GM21619 (cell line): ENCODE data around the gene RAC2.
"Not testable (repeated sequence)": the region's sequence is repeated elsewhere in the genome, so short reads cannot be mapped to it uniquely, and the experiment has no call there.

Source experiments
- ATAC-seq: cut with Tn5 transposase; IDR thresholded peaks from one replicate; pipeline ENCODE4 v1.9.1; 2021; ENCODE audit not compliant: unreplicated experiment

The RAC2 gene

DNA sequence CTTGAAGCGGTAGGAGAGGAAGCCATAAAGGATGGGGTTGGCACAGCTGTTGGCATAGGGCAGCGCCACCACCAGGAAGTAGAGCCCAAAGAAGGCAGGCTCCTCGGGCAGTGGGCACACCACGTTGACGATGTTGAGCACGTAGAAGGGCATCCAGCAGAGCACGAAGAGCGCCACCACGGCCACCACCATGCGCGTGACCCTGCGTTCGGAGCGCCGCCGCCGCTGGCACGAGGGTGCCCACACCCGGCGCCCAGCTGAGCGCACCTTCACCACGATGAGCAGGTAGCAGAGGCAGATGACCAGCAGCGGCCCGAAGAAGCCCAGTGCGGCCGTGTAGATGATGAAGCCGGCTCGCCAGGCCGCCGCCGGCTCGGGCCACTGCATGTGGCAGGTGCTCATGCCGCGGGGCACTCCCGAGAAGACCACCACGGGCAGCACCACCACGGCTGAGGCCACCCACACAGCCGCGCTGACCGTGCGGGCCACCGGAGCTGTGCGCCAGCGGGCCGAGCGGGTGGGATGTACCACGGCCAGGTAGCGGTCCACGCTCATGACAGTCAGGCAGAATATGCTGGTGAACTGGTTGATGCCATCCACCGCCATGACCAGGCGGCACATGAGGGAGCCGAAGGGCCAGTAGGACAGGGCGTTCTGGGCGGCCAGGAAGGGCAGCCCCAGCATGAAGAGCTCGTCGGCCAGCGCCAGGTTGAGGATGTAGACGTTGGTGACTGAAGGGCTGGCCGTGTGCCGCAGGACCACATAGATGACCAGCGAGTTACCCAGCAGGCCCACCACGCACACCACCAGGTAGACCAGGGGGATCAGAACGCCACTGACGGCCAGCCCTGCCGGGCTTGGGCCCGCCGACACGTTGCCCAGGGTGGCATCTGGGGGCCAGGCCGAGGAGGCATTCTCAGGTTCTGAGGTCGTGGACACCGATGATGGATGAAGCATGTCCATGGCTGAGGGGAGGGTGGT is 36.9 kb downstream of the RAC2 start:
- no peak for ATAC-seq

DNA sequence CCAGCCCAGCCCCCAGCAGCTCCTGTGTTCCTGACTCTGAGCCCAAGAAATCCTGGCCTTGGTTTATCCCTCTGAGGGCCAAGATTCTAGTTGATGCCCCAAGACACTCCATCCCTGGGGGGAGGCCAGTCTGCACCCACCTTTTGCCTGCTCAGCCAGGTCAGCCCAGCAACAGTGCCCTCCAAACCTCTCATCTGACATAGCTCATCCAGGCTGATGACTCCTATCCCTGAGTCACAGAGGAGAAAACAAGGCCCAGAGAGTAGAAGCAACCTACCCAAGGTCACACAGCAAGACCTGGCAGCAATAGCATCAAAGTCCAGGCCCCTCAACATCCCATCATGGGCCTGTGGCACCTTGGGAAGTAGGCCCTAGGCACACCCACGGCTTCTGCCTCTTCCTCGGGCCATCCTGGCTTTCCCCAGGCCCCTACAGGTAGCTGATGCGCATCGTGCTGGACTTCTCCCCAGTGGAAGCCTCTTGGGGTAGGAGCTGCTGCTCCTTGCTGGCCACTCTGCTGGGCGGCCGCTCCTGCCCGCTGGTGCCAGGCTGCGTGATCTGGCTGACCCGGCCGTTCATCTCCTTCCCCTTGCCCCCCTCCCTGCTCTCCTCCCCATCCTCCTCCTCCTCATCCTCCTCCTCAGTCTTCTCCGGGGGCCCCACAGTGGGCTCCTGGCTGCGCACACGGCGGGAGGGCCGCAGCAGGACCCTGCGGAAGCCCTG is 37.8 kb downstream of the RAC2 start:
- no peak for ATAC-seq

DNA sequence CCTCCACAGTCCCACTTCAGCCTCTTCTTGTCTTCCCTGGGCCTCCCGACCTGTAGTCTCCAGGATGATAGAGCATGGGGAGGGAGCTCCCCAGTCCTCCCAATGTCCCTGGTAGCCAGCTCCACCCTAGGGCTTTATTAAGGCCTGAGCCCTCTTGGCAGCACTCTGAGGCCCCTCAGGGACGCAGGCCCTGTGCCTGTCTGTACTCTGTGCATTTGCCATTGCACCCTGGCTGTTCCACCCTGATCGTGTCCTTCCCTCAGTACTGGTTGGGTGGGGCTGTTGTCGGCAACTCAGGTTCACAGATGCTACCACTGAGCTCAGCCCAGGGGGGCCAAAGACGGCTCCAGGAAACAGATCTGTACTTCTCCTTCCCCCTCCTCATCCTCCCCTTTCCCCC is 39.0 kb downstream of the RAC2 start:
- no peak for ATAC-seq

DNA sequence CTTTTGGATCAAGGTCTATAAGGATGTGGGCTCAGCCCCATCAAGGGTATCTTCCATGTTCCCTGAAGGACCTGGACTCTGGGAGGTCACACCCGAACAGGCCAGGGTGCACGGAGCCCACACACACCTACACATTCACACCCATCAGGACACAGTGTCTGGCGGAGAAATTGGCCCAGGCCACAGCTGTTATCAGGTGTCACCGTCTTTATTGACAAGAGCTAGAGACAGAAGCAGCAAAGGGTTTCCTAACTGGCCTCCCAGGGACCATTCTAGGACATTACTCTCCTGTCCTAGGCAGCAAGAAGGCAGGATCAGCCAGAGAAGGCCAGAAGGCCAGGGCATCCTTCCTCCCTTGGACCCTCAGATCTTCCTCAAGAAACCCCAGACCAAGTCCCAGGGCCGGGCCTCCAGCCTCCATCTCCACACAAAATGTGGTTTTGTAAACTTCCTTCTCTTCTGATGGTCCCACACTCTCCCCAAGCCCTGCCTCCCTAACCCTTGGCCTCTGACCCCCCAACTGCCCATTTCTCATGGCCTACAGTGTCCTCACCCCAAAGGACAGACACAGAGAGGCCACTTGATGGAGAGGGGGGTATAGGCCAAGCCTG is 39.9 kb downstream of the RAC2 start:
- ATAC-seq: no peak

DNA sequence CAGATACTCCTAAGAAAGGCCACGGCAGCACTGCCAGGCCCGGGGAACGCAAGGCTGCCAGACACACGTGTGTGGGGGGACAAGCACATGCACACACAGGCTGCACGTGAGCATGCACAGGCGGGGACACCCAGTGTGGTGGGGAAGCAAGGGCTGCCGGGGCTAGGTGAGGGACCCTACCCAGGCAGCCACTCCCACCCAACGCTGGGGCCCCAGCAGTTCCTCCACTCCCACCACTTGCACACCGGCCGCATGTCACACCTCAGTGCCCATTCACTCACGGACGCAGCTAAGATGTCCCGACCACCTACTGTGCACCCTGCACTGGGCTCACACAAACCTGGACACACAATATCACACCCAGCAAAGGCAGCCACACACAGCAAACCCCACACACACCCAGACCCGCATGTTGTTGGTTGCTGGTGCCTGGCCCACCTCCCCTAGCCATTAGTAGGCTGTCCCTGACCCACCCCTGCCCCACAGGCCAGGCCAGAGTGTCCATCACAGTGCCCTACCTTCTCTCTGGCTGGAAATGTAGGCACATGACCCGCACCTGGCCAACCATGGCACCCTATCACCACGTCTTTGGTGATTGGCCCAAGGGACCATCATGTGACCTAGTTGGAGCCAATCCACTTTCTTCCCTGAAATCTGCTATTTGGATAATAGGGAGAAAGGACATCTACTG is 40.6 kb downstream of the RAC2 start:
- ATAC-seq: no peak

DNA sequence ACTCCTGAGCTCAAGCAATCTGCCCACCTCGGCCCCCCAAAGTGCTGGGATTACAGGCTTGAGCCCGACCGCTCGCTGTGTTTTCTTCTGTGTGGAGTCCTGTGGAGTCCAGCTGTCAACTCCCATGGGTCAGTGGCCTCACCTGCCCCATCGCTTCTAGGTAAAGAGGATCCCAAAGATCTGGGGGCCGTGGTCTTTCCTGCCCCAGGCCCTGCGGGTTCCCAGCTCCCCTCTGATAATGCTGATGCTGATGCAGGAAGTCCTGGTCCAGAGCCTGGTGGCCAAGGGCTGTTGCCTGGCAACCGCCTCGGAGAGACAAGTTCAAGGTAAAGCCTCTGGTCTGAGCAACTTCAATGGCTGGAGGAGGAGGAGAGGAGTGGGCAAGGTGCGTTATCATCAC is 41.4 kb downstream of the RAC2 start:
- no peak for ATAC-seq

DNA sequence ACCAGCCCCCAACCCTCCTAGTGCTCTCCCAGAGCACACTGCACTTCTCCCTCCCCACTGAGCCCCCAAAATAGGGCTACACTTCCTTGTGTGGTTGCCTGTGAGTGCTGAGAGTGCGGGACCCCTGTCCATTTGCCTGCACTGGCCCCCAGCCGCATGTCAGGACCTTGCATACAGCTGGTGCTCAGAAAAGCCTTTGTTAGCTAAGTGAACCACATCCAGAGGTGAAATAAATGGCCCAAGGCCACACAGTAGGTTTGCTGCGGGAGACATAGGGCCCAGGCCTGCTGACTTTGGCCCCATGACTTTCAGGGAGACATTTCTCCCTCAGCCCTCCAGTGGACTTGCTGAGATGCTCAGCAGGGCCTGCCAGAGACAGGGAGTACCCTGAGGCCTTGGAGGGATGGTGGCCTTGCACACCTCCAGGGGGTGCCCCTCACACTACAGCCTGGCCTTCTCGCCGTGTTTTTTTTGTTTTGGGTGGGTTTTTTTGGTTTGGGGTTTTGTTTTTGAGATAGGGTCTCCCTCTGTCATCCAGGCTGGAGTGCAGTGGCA is 42.0 kb downstream of the RAC2 start:
- ATAC-seq: no peak

DNA sequence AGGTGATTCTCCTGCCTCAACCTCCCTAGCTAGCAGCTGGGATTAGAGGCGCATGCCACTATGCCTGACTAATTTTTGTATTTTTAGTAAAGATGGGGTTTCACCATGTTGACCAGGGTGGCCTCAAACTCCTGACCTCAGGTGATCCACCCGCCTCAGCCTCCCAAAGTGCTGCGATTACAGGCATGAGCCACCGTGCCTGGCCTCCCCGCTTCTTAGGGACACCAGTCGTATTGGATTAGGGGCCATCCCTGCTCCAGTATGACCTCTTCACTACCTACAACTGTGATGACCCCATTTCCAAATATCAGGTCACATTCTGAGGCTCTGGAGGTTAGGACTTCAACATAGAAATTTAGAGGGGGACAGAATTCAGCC is 42.6 kb downstream of the RAC2 start:
- ATAC-seq: not testable (repeated sequence)

DNA sequence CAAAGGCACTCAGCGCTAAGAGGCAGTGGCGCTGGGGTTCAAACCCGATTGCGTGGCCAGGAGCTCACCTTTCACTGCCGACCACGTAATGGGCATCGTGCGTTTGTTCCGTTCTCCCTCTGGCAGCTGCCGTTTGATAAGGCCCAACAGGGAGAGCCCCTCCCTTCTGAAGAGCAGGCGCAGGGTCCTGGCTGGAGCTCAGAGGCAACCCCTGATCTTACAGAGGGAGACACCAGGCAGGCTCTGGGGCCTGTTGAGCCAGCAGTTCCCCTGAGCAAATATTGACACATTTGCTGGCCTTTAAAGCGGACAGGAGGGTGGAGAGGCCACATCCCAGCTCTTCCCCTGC is 44.3 kb downstream of the RAC2 start:
- ATAC-seq: no peak

DNA sequence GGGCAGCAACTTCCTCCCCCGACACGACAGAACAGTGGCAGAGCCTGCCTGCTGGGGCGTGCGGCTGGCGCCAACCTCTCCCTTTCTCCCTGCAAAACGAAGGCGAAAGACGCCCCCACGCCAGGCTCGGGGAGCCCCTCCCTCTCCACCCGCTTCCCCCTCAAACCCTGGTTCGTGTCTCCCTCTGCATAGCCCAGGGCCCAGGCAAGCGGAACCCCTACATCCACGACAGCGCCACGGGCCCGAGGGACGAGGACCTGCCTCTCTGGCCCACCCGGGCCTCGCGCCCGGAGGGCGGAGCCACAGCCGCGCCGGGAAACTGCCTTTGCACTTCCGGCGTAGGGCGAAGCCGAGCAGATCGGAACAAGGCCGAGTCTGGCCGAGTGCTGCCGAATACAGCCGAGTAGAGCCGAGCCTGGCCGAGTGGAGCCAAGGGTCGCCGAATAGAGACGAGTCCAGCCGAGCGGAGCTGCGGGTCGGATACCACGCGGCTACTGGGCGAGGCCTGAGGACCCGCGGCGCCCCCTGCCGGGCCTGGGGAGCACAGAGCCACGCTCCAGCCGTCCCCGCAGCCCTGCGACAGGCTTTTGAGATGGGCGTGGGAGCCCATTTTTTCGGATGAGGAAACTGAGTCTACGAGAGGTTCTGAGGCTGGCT is 44.8 kb downstream of the RAC2 start:
- peak; percentile 85 for ATAC-seq

DNA sequence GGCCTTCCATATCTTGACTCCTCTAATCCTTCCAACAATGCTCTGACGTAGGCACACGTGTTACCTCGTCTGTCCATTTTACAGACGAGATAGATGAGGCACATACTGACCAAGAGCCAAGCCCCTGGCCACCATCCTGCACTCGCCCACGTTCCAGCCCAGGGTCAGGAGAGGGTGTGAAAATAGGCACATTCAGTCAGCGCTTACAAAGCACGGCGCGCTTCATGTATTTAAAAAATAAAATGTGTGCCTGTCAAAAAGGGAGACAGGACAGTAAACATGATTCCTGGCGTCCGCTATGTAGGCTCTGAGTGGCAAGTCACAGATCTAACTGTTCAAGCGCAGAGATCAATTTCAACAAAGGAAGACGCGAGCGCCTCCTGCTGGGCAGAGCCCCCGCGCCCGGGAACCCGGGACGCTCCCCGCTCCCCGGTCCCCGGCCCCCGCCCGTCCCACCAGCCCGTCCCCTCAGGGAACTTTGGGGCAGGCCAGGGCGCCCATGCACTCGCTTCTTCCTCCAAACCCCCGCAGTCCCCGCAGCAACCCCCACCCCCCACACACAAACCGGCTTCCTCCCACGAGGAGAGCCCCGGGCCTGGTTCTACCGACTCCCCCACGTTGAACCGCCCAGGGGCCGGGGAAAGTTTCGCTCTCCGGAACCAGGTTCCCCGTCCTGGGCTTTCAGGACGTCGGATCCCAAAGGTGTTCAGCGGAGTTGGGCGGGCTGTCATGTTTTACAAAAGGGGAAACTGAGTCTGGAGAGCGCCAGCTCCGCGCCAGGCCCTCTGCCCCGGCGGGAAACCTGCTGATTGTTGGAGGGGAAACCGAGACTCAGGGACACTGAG is 45.6 kb downstream of the RAC2 start:
- ATAC-seq: peak; percentile 3

DNA sequence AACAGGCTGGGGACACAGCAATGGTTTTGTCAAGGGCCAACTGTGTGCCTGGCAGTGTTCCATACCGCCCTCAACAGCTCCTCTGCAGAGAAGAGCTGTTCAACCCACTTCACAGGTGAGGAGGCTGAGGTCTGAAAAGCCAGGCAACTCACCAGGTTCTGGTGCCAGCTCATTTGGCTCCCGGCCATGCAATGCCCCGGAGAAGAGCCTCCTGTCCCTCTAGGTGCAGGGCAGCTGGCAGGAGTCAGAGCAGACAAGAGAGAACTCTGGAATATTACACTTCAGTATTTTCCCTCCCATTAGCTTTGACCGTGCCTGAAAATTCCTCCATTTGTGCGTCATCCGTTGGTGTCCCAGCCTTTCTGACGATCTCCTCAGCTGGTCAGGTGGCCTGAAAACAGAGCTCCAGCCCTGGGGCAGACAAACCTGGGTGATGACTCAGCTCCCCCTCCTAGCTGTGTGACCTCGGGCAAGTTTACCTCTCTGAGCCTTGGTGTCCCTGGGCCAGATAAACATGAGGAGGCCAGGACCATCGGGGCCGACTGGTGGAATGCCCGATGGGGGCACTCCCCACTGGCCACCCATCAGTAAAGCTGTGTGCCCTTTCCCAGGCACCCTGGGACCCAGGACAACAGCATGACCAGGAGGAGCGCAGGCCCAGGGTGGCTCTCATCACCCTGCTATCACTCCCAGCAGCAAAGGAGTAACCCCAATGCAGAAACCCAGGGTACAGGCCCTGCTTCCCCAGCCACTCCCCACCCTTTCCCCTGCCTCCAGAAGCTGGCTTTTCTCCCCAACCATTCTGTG is 46.4 kb downstream of the RAC2 start:
- no peak for ATAC-seq

DNA sequence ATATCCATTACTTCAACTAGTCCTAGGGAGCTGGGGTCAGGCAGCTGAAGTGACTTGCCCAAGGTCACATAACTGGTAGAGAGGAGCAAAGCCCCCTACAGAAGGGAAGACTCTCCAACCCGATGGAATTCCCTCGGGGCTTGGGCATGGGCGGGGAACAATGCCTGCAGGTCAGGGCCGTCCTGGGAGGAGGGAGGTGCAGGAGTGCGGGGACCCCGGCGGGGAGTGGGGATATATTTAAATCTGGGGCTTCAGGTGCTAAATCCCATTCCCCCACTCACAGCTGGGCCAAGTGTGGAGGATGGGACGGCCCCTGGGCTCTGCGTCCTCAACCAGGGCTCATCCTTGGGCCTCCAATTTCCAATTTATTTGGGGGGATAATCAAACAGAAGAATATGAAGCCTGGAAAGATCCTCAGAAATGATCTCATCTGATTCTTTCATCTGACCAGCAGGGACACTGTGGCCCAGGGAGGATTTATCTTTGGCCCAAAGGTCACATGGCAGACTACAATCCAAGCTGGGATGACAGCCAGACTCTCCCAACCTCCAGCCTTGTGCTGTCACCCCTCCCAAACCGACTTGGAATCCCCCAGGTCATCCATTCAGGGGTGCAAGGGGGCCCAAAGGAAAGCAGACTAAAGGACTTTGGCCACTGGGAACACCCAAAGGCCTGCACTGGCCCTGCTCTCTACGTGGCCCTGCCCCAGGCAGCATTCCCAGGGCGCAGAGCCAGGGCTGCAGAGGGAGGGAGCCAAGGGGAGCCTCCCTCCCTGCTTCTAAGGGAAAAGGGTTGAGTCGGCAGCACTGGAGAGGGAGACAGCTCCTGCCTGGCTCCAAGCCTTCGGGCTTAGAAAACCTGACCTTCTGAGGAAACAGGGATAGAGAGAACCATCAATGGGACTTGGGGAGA is 47.3 kb downstream of the RAC2 start:
- ATAC-seq: no peak

DNA sequence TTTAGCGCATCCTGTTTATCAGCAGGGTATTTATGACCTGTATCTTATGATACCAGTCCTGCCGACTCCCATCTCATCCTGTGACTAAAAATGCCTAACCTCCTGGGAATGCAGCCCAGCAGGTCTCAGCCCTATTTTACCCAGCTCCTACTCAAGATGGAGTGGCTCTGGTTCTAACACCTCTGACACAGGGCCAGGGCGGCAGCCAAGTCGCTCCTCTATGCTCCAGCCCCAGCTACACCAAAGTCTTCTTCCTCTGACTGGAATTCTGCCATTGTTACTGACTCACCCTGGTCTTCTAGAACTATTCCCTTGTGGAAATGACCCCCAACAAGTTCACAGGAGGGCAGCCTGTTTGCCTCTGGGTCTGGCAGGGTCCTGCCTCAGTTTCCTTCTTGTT is 48.1 kb downstream of the RAC2 start:
- no peak for ATAC-seq

DNA sequence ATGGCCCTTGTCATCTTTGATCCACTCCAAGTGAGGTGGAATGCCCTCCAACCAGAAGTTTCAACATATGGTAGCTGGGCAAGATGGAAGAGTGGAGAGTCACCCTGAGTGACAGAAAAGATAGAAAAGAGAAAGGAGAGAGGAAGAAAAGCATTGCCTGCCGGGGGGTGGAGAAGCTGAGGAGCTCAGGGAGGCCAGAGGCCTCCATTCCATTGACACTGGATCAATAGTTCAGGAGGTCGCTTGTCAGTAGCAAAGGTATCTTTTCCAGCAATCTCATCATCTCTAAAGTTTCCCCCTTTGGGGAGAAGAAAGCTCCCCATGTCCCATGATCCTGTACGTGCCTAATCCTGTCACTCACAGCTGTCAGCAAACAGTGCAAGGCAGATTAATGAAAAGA is 49.3 kb downstream of the RAC2 start:
- ATAC-seq: no peak

DNA sequence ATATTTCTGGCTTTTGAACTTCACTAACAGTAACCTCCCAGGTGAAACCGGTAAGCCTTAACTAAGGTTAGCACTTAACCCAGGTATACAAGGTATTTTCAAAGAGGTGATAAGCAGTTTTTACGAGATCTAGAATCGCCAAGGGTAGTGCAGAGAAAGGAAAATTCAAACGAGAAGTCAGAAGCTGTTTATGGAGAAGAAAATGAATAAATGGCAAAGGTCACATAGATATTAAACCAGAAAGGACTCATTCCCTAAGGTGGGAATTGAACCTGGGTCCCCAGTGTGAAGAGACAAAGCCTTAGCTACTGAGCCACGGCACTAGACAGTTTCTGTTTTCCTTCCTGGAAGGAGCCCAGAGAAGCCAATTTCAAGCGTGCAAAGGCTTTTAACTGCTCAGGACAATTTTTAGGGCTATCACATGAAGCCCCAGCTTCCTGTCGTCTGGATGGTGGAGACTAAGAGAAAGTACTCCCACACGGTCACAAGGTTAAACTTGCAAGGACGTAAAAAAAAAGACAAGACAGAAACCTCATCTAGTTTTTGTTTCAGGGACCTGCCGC is 50.4 kb downstream of the RAC2 start:
- ATAC-seq: no peak

DNA sequence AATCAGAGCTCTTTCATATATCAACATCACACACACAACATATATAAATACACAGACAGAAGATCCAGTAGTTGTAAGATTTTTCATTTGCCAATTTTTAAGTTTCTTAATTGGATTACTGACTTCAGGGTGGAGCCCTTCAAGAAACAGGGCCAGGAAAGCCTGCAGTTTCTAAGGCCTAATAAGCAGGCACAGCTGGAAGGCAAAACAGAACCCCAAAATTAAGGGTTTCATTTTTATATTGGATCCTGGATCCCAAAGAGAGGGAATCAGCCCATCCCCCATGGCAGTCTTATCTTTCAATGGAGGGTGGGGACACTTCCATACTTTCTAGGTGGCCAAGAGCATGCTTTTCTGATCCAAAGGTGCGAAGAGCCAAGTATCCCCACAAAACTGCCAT is 51.3 kb downstream of the RAC2 start:
- no peak for ATAC-seq
